Trophoblast cell (in vitro differentiated cells and primary cell): Measurements from ENCODE around the gene MARVELD2. TPM values are rescaled to one million over a fixed set of nuclear protein-coding genes. Genes with fewer than 3 reads are reported as not detected.

Source experiments
- DNase-seq, 2 donors: peaks; one replicate each; pipeline ENCODE4 v3.0.0-alpha.2; 2016
- H2AFZ ChIP-seq: 2 replicates; pipeline ENCODE4 v1.6.1; 2013; ENCODE audit warnings: low read length, moderate library complexity, mild to moderate bottlenecking; ENCODE audit not compliant: insufficient read depth, poor library complexity
- H2AK5ac ChIP-seq: 2 replicates; pipeline ENCODE4 v1.6.1; 2013; ENCODE audit warnings: mild to moderate bottlenecking, low read length
- H2BK120ac ChIP-seq: 2 replicates; pipeline ENCODE4 v1.6.1; 2013; ENCODE audit warnings: low read length, mild to moderate bottlenecking, moderate library complexity; ENCODE audit not compliant: insufficient read depth, poor library complexity
- H2BK12ac ChIP-seq: 2 replicates; pipeline ENCODE4 v1.6.1; 2013; ENCODE audit warnings: mild to moderate bottlenecking, low read length, moderate library complexity
- H2BK5ac ChIP-seq: 2 replicates; pipeline ENCODE4 v1.6.1; 2013; ENCODE audit warnings: low read length, low read depth, moderate library complexity, mild to moderate bottlenecking; ENCODE audit not compliant: poor library complexity
- H3K14ac ChIP-seq: 2 replicates; pipeline ENCODE4 v1.6.1; 2013; ENCODE audit warnings: mild to moderate bottlenecking, low read length
- H3K18ac ChIP-seq: 2 replicates; pipeline ENCODE4 v1.6.1; 2013; ENCODE audit warnings: mild to moderate bottlenecking, low read length
- H3K23ac ChIP-seq: 2 replicates; pipeline ENCODE4 v1.6.1; 2013; ENCODE audit warnings: low read length
- H3K27ac ChIP-seq: 2 replicates; pipeline ENCODE4 v1.5.1; 2013; ENCODE audit warnings: low read depth, mild to moderate bottlenecking, inconsistent platforms, low read length, moderate library complexity
- H3K27me3 ChIP-seq: 2 replicates; pipeline ENCODE4 v1.6.1; 2013; ENCODE audit warnings: inconsistent platforms, mild to moderate bottlenecking, low read length, moderate library complexity; ENCODE audit not compliant: insufficient read depth
- H3K36me3 ChIP-seq, 2 experiments: 1 replicate in 1 of 2; 2 replicates in 1 of 2; pipeline ENCODE4 v1.6.1; 2013; ENCODE audit warnings: low read length in 2 of 2, mild to moderate bottlenecking in 2 of 2, moderate library complexity in 1 of 2; ENCODE audit not compliant: insufficient read depth in 2 of 2, control insufficient read depth in 1 of 2
- H3K4ac ChIP-seq: 2 replicates; pipeline ENCODE4 v1.6.1; 2013; ENCODE audit warnings: low read depth, mild to moderate bottlenecking, low read length, moderate library complexity
- H3K4me1 ChIP-seq, 2 experiments: 1 replicate in 1 of 2; 2 replicates in 1 of 2; pipeline ENCODE4 v1.6.1; 2013; ENCODE audit warnings: low read length in 2 of 2, mild to moderate bottlenecking in 2 of 2, moderate library complexity in 1 of 2; ENCODE audit not compliant: insufficient read depth in 2 of 2, control insufficient read depth in 1 of 2
- H3K4me2 ChIP-seq: 2 replicates; pipeline ENCODE4 v1.6.1; 2013; ENCODE audit warnings: inconsistent platforms, mild to moderate bottlenecking, low read length, moderate library complexity
- H3K4me3 ChIP-seq: 2 replicates; pipeline ENCODE4 v1.5.1; 2013; ENCODE audit warnings: mild to moderate bottlenecking, low read depth, low read length, inconsistent platforms
- H3K79me1 ChIP-seq: one replicate; pipeline ENCODE4 v1.6.1; 2013; ENCODE audit warnings: low read length
- H3K79me2 ChIP-seq: 2 replicates; pipeline ENCODE4 v1.6.1; 2013; ENCODE audit warnings: low read length, mild to moderate bottlenecking; ENCODE audit not compliant: control insufficient read depth, insufficient read depth, poor library complexity
- H3K9ac ChIP-seq: 2 replicates; pipeline ENCODE4 v1.6.1; 2013; ENCODE audit warnings: mild to moderate bottlenecking, low read length
- H3K9me3 ChIP-seq: 2 replicates; pipeline ENCODE4 v1.6.1; 2013; ENCODE audit warnings: low read depth, mild to moderate bottlenecking, control low read depth, inconsistent platforms, low read length; ENCODE audit not compliant: insufficient read depth
- H4K12ac ChIP-seq: 2 replicates; pipeline ENCODE4 v1.6.1; 2013; ENCODE audit warnings: low read depth, mild to moderate bottlenecking, low read length, moderate library complexity
- H4K8ac ChIP-seq: 2 replicates; pipeline ENCODE4 v1.6.1; 2013; ENCODE audit warnings: low read depth, mild to moderate bottlenecking, low read length, moderate library complexity
- H4K91ac ChIP-seq: one replicate; pipeline ENCODE4 v1.6.1; 2013; ENCODE audit warnings: low read depth, mild to moderate bottlenecking, low read length, moderate library complexity
- WGBS: extraction: QIAGEN DNeasy Blood & Tissue Kit; methylation state at CpG from one replicate; pipeline ENCODE4 v1.1.7; 2013; ENCODE audit warnings: missing lambda C conversion rate; ENCODE audit not compliant: insufficient read length, insufficient coverage; ENCODE audit errors: extremely low coverage; 5-methylcytosine and 5-hydroxymethylcytosine counted together
- polyA plus RNA-seq: library from polyadenylated mRNA; stranded (reverse); fragments of 200-250 nt; gene quantifications from 2 replicates; pipeline ENCODE4 v1.2.3, GENCODE V29; 2013

The MARVELD2 gene
- 15.3 and 16.2 TPM in 2 replicates for polyA plus RNA-seq

- Histone ChIP-seq H3K27ac (peak within 1 kb of the TSS; percentile 85), H3K9ac (peak within 1 kb of the TSS; percentile 83), H3K4me1 (peaks cover 0 to 6% of the 10 kb centered on the region in 2 experiments), H3K23ac (no peak within 1 kb of the TSS), H2BK5ac (peak within 1 kb of the TSS; percentile 79), H3K79me2 (peaks cover 4% of the 10 kb centered on the region), H3K9me3 (no peaks in the 10 kb centered on the region), H3K4ac (peak within 1 kb of the TSS; percentile 69), H3K18ac (peak within 1 kb of the TSS; percentile 93), H3K27me3 (no peaks in the 10 kb centered on the region), H2BK12ac (no peak within 1 kb of the TSS), H4K91ac (peak within 1 kb of the TSS; percentile 90), H3K79me1 (peaks cover 8% of the 10 kb centered on the region), H4K12ac (peak within 1 kb of the TSS; percentile 90), H2AFZ (peak within 1 kb of the TSS; percentile 69), H3K36me3 (peaks cover 7 to 13% of the 10 kb centered on the region in 2 experiments), H2AK5ac (peak within 1 kb of the TSS; percentile 61), H3K14ac (peak within 1 kb of the TSS; percentile 93), H3K4me3 (peak within 1 kb of the TSS; percentile 80), H3K4me2 (peak within 1 kb of the TSS; percentile 93), H2BK120ac (peak within 1 kb of the TSS; percentile 76), H4K8ac (peak within 1 kb of the TSS; percentile 86)
- peak; percentile 84 to 86 for DNase-seq
- WGBS: no CpG with 5 or more reads among the region's 78 CpGs
These were observed at the start of gene MARVELD2 for GRCh38 chr5:69414885-69415583. Gene MARVELD2, plus strand, starts transcription at chr5:69415116. Its CDS starts 4,270 bp downstream, at chr5:69419386.

- no peak overlapping the region for H3K23ac ChIP-seq
- H2AK5ac ChIP-seq: peak overlapping the region; percentile 46
- no peak overlapping the region for H3K9ac ChIP-seq
- H4K12ac ChIP-seq: peak overlapping the region; percentile 67
- no CpG with 5 or more reads among the region's 11 CpGs for WGBS
- peak overlapping the region; percentile 44 for H4K8ac ChIP-seq
- DNase-seq: peak; percentile 7 to 27
- no peaks in the 10 kb centered on the region for H3K9me3 ChIP-seq
- H3K4ac ChIP-seq: peak overlapping the region; percentile 100
- no peak overlapping the region for H2BK12ac ChIP-seq
- peak overlapping the region; percentile 2 for H3K4me2 ChIP-seq
- peaks cover 15% of the 10 kb centered on the region for H3K79me2 ChIP-seq
- H2BK120ac ChIP-seq: no peak overlapping the region
- peaks cover 7 to 11% of the 10 kb centered on the region in 2 experiments for H3K36me3 ChIP-seq
- peak overlapping the region; percentile 42 for H3K18ac ChIP-seq
- H4K91ac ChIP-seq: peak overlapping the region; percentile 4
- H3K79me1 ChIP-seq: peaks cover 8% of the 10 kb centered on the region
- H2AFZ ChIP-seq: no peak overlapping the region
- H3K27ac ChIP-seq: no peak overlapping the region
- no peak overlapping the region for H3K4me3 ChIP-seq
- peak overlapping the region; percentile 18 for H2BK5ac ChIP-seq
- peaks cover 0 to 2% of the 10 kb centered on the region in 2 experiments for H3K4me1 ChIP-seq
- H3K14ac ChIP-seq: no peak overlapping the region
- H3K27me3 ChIP-seq: no peaks in the 10 kb centered on the region
These were observed 47.1 kb upstream of the MARVELD2 start for GRCh38 chr5:69367697-69368279.

- Histone ChIP-seq H3K18ac (no peak overlapping the region), H2AK5ac (no peak overlapping the region), H3K9ac (peak overlapping the region; percentile 98), H2AFZ (peak overlapping the region; percentile 46), H3K4me3 (peak overlapping the region; percentile 89), H3K27me3 (no peaks in the 10 kb centered on the region), H3K14ac (peak overlapping the region; percentile 83), H3K79me1 (peaks cover 8% of the 10 kb centered on the region), H3K36me3 (peaks cover 7 to 11% of the 10 kb centered on the region in 2 experiments), H4K8ac (peak overlapping the region; percentile 87), H3K4me2 (peak overlapping the region; percentile 99), H3K4me1 (peaks cover 0 to 2% of the 10 kb centered on the region in 2 experiments), H3K4ac (peak overlapping the region; percentile 98), H4K12ac (peak overlapping the region; percentile 97), H2BK120ac (peak overlapping the region; percentile 87), H2BK5ac (peak overlapping the region; percentile 94), H3K27ac (peak overlapping the region; percentile 98), H2BK12ac (no peak overlapping the region), H4K91ac (peak overlapping the region; percentile 88), H3K9me3 (no peaks in the 10 kb centered on the region), H3K79me2 (peaks cover 15% of the 10 kb centered on the region), H3K23ac (peak overlapping the region; percentile 74)
- DNase-seq: peak; percentile 29 to 57
- WGBS: no CpG with 5 or more reads among the region's 39 CpGs
These were observed 46.2 kb upstream of the MARVELD2 start for GRCh38 chr5:69368458-69369339.
